ENCODE results near the gene LDLRAP1. TPM values are rescaled to one million over a fixed set of nuclear protein-coding genes. Genes with fewer than 3 reads are reported as not detected.
A peak's percentile ranks its signal among the peaks of the same experiment; 100 is the strongest.

The LDLRAP1 gene
- total RNA-seq, 2 donors from 2014 or later, result 13.9 to 14.5 TPM

- H3K27me3 Mint-ChIP-seq (ENCODE audit: insufficient read depth), result peaks cover 44% of the 10 kb centered on the region
- no peak overlapping the region for H3K27ac Mint-ChIP-seq
- DNase-seq, result no peak
- H3K9me3 Mint-ChIP-seq, result no peaks in the 10 kb centered on the region
- Histone ChIP-seq H3K4me1 (ENCODE audit: control insufficient read depth, insufficient read depth, low read length) (no peaks in the 10 kb centered on the region), H3K9me3 (ENCODE audit: control insufficient read depth, low read length) (no peaks in the 10 kb centered on the region), H3K27me3 (ENCODE audit: control insufficient read depth, insufficient read depth, low read length, poor library complexity, severe bottlenecking) (peaks cover 66% of the 10 kb centered on the region), H3K36me3 (ENCODE audit: control insufficient read depth, insufficient read depth, low read length) (no peaks in the 10 kb centered on the region), H3K4me3 (ENCODE audit: low read length) (no peak overlapping the region), H3K9ac (ENCODE audit: extremely low read depth, low read length, poor library complexity, severe bottlenecking) (no peak overlapping the region), H3K27ac (ENCODE audit: low read depth, low read length) (no peak overlapping the region)
- H3K36me3 Mint-ChIP-seq (ENCODE audit: low read depth), result no peaks in the 10 kb centered on the region
- H3K4me3 Mint-ChIP-seq, result no peak overlapping the region
- peak; percentile 22 for TF ChIP-seq CTCF (conservative IDR thresholded peaks at IDR 0.05)
- whole genome bisulfite sequencing, 2 experiments (ENCODE audit: insufficient coverage in 1 of 2, insufficient read length in 1 of 2), result 88 to 89% methylated on average over 7 to 8 of the region's 8 CpGs
- H3K4me1 Mint-ChIP-seq, result peaks cover 4% of the 10 kb centered on the region
Observed at GRCh38 chr1:25610822-25611630, 67.6 kb downstream of the LDLRAP1 start.

GRCh38 chr1:25611843-25612242 lies 68.4 kb downstream of the LDLRAP1 start:
- no peak overlapping the region for H3K9ac ChIP-seq (ENCODE audit: extremely low read depth, low read length, poor library complexity, severe bottlenecking)
- no peaks in the 10 kb centered on the region for H3K9me3 ChIP-seq (ENCODE audit: control insufficient read depth, low read length)
- H3K4me1 Mint-ChIP-seq, result peaks cover 4% of the 10 kb centered on the region
- 80 to 88% methylated on average over 1 of the region's 1 CpG for WGBS, 2 experiments (ENCODE audit: insufficient coverage in 1 of 2, insufficient read length in 1 of 2)
- H3K9me3 Mint-ChIP-seq, result no peaks in the 10 kb centered on the region
- no peak overlapping the region for H3K4me3 ChIP-seq (ENCODE audit: low read length)
- no peak overlapping the region for H3K27ac ChIP-seq (ENCODE audit: low read depth, low read length)
- H3K27me3 Mint-ChIP-seq (ENCODE audit: insufficient read depth), result peaks cover 41% of the 10 kb centered on the region
- H3K4me1 ChIP-seq (ENCODE audit: control insufficient read depth, insufficient read depth, low read length), result no peaks in the 10 kb centered on the region
- no peak for TF ChIP-seq CTCF (conservative IDR thresholded peaks at IDR 0.05)
- DNase-seq, result no peak
- no peak overlapping the region for H3K27ac Mint-ChIP-seq
- H3K4me3 Mint-ChIP-seq, result no peak overlapping the region
- H3K36me3 ChIP-seq (ENCODE audit: control insufficient read depth, insufficient read depth, low read length), result no peaks in the 10 kb centered on the region
- H3K36me3 Mint-ChIP-seq (ENCODE audit: low read depth), result no peaks in the 10 kb centered on the region
- H3K27me3 ChIP-seq (ENCODE audit: control insufficient read depth, insufficient read depth, low read length, poor library complexity, severe bottlenecking), result peaks cover 59% of the 10 kb centered on the region

GRCh38 chr1:25612421-25612820 lies 69.0 kb downstream of the LDLRAP1 start:
- TF ChIP-seq CTCF (conservative IDR thresholded peaks at IDR 0.05), result no peak
- 82 to 92% methylated on average over 3 of the region's 3 CpGs for WGBS, 2 experiments (ENCODE audit: insufficient coverage in 1 of 2, insufficient read length in 1 of 2)
- no peak overlapping the region for H3K27ac Mint-ChIP-seq

More at GRCh38 chr1:25612421-25612820, 69.0 kb downstream of the LDLRAP1 start:
- no peak overlapping the region for H3K4me3 ChIP-seq (ENCODE audit: low read length)
- H3K4me1 ChIP-seq (ENCODE audit: control insufficient read depth, insufficient read depth, low read length), result no peaks in the 10 kb centered on the region
- Mint-ChIP-seq H3K36me3 (ENCODE audit: low read depth) (no peaks in the 10 kb centered on the region), H3K4me3 (no peak overlapping the region), H3K4me1 (peaks cover 4% of the 10 kb centered on the region), H3K9me3 (no peaks in the 10 kb centered on the region), H3K27me3 (ENCODE audit: insufficient read depth) (peaks cover 41% of the 10 kb centered on the region)
- peaks cover 63% of the 10 kb centered on the region for H3K27me3 ChIP-seq (ENCODE audit: control insufficient read depth, insufficient read depth, low read length, poor library complexity, severe bottlenecking)
- no peak for DNase-seq
- H3K36me3 ChIP-seq (ENCODE audit: control insufficient read depth, insufficient read depth, low read length), result no peaks in the 10 kb centered on the region
- H3K27ac ChIP-seq (ENCODE audit: low read depth, low read length), result no peak overlapping the region
- H3K9ac ChIP-seq (ENCODE audit: extremely low read depth, low read length, poor library complexity, severe bottlenecking), result no peak overlapping the region
- no peaks in the 10 kb centered on the region for H3K9me3 ChIP-seq (ENCODE audit: control insufficient read depth, low read length)
